COLO668 (cell line): ENCODE measurements around the gene TMEM242.

Experiments
- DNase-seq: peaks from one replicate; lab custom pipeline; 2025; ENCODE audit not compliant: unreplicated experiment; lab: John Stamatoyannopoulos, UW

The TMEM242 gene

GRCh38 chr6:157290797-157291196 lies 32.5 kb downstream of the TMEM242 start:
- no peak for DNase-seq

DNA sequence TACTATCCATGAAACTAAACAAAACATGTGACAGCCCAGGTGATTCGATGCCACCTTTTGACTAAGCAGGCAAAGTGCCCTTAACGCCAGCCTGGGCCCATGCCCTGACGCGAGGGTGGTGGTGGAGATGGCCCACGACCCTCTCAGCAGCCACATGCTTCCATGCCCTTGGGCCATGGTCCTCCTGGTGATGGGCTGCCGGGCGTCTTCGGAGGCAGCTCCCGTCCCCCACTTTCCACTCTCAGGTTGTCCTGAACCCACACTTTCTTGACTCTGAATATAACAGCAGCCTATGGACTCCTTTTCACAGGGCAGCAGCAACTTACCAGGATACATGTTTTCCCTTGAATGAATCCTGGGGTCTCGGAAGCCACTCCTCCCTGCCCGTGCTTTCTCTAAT lies 33.6 kb downstream of the TMEM242 start:
- no peak for DNase-seq

GRCh38 chr6:157288575-157288974 lies 34.7 kb downstream of the TMEM242 start:
- no peak for DNase-seq

DNA sequence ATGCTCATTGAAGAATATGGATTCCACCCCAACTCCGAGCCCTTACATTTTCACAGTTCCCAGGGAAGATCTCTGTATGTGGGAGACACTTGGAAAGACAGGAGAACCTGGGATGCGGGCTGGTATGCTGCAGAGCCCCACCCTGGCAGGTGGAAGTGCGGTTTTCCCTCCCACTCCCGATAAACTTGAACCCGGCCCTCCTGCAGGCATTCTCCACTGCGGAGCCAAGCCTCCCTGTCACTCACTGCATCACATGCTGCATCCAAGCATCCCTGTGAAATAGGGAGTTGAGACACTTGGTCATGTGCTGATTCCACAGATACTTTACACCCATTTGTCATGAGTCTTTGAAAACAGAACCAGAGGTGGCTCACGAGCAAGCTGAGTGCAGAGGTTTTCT lies 35.4 kb downstream of the TMEM242 start:
- no peak for DNase-seq

DNA sequence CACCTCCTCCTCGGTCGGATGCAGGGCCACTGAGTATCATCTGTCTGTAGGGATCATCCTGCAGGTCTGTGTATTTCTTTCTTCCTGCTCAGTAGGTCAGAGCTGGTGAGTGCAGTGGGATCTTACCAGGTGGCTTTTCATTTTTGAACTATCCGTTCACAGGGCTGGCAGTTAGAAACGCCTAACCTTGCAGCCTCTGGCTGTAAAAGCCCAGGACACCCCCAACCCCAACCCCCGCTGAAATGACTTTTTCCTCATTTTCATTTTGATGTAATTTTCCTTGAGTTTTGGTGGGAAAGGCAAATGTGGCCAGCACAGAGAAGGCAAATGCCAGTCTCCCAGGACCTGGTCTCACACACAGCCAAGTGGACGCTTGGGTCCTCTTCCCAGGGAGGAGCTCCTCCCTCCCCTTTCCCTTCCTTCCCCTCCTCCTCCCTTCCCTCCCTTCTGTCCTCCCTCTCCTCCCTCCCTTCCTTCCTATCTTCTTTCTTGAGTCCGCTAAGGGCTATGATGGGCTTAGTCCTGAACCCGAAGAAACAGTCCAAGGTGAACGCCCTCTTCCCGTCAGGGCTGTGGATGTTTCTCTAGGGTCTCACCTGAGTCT lies 36.0 kb downstream of the TMEM242 start:
- no peak for DNase-seq

- DNase-seq = no peak
Observed at GRCh38 chr6:157285422-157285779, 37.9 kb downstream of the TMEM242 start.

GRCh38 chr6:157284738-157285421 lies 38.4 kb downstream of the TMEM242 start:
- DNase-seq = no peak

GRCh38 chr6:157283900-157284737 lies 39.2 kb downstream of the TMEM242 start:
- DNase-seq = no peak

GRCh38 chr6:157283330-157283898 lies 39.9 kb downstream of the TMEM242 start:
- no peak for DNase-seq

DNA sequence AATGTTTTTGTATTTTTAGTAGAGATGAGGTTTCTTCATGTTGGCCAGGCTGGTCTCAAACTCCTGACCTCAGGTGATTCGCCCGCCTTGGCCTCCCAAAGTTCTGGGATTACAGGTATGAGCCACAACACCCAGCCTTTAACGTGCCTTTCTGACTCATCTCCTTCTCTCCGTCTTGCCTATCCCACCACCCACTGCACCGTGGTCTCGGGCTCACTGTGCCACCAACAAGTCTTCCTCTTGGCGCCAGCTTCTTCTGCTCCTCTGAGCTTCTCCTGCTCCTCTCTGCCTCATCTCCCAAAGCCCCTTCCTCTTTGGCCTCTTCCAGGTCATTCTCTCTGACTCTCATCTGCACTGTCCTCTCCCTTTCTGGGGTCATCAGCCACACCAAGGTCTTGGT lies 41.0 kb downstream of the TMEM242 start:
- DNase-seq = no peak

- DNase-seq = peak; percentile 41
Observed at GRCh38 chr6:157281570-157281969, 41.7 kb downstream of the TMEM242 start.

DNA sequence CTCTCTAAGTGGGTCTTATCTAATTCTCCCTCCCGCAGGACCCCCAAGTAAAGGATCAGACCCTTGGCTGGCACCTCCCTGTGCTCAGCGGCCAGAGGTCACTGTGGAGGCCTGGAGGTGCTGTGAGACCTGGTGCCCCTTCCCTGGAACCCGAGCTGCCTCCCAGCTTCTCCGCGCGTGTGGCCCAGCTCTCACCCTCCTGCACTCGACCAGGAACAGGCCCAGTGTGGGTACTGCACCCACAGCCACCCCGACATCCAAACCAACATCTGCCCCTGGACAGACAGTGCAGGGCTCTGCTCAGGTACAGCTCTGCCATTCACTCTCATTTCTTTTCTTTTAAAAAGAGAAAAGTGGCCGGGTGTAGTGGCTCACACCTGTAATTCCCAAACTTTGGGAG lies 42.4 kb downstream of the TMEM242 start:
- no peak for DNase-seq

GRCh38 chr6:157280157-157280556 lies 43.2 kb downstream of the TMEM242 start:
- DNase-seq = no peak

GRCh38 chr6:157278171-157278570 lies 45.1 kb downstream of the TMEM242 start:
- DNase-seq = no peak

- DNase-seq = no peak
Observed at GRCh38 chr6:157276731-157277130, 46.6 kb downstream of the TMEM242 start.

- DNase-seq = no peak
Observed at GRCh38 chr6:157276134-157276532, 47.2 kb downstream of the TMEM242 start.

DNA sequence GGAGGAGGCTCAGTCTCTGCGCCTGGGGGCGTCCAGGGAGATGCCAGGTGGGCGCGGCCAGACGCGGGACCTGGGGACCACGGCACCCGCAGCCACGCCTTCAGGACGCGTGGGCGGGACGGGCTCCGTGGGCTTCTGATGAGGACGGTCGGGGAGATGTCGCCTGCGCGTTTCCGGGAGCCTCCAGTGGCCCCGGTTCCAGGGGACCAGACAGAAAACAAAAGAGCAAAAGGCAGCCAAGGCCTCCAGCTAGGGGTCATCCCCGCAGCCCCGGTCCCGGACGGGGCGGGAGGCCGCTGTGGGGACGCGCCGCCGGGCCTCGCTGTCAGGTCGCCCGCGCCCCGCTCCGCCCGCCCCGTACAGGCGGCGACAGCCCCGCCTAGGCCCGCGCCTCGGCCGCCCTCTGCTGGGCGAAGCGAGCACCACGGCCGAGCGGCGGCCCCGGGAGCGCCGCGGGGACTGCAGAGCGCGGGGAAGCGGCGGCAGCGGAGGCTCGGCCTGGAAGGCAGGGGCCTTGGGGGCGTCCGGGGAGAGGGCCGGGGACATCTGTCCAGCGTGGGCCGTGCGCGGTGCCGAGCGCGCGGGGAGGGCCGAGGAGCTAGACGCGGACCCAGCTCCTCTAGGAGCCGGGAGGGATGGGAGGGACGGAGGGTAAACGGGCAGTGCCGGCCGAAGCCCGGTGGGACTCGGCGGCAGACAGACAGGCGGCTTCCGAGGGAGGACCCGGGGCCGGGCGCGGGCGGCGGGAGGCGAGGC lies 48.7 kb downstream of the TMEM242 start:
- peak; percentile 81 for DNase-seq

GRCh38 chr6:157273756-157274470 lies 49.4 kb downstream of the TMEM242 start:
- DNase-seq = peak; percentile 32

DNA sequence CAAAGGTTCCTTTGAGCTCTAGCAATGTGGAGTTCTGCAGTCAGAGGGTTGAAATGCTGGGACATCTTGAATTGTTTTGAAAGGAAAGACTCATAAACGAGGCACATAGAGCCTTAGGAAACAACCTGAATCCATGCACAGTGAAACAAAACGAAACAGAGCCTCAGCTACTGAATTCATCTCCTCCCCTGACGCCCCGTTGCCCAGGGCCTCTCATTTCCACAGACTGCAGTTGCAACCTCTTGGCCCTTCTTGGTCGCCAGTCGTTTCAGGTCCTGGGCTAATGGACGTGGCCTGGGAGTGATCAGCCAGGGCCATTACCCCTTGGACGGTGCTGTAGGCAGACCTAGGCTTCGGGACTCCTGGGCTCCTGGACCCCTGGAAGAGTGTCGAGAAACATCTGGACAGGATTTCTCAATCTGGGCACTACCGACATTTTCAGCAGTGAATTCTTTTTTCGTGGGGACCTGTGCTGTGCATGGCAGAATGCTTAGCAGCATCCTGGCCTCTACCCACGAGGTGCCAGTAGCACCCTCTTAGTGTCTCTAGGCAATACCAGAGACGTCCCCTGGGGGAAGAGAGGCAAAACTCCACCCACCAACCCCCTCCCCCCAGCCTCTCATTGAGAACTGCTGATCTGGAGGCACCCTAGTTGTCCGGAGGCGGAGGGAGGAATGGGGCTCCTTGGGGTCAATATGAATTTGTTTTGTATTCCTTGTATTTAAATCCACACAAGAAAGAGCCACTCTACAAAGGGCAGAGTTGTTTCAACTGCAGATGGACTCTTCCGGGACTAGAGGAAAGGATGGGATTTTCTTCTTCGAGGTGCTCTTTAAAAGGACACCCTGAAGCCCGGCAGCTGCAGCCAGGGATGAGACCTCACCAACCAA lies 50.2 kb downstream of the TMEM242 start:
- DNase-seq = peak; percentile 4
